MM.1S (cell line): ENCODE results near the gene SDK1.

ENCODE experiments used
- DNase-seq: peaks from one replicate; pipeline ENCODE4 v3.0.0-alpha.2; 2015
- H2AFZ ChIP-seq: fragments of 300-600 bp; sonication (generic); 2 replicates; pipeline ENCODE4 v1.6.0; 2016; ENCODE audit warnings: antibody characterized with exemption, low read length
- H3F3A ChIP-seq: fragments of 300-600 bp; sonication (generic); 2 replicates; pipeline ENCODE4 v1.6.1; 2016; ENCODE audit warnings: mild to moderate bottlenecking, antibody characterized with exemption, low read length, moderate library complexity, mixed read lengths; ENCODE audit not compliant: insufficient read depth
- H3K27ac ChIP-seq: fragments of 300-600 bp; sonication (generic); 2 replicates; pipeline ENCODE4 v1.5.1; 2016; ENCODE audit warnings: mild to moderate bottlenecking, low read length
- H3K27me3 ChIP-seq: fragments of 300-600 bp; sonication (generic); replicated peaks from 2 replicates; pipeline ENCODE4 v1.6.0; 2016; ENCODE audit warnings: low read length; ENCODE audit not compliant: insufficient read depth
- H3K36me3 ChIP-seq: fragments of 300-600 bp; sonication (generic); replicated peaks from 2 replicates; pipeline ENCODE4 v1.6.1; 2016; ENCODE audit warnings: mild to moderate bottlenecking, low read length, mixed read lengths; ENCODE audit not compliant: insufficient read depth
- H3K4me1 ChIP-seq: fragments of 300-600 bp; sonication (generic); 2 replicates; pipeline ENCODE4 v1.6.1; 2016; ENCODE audit warnings: low read length, mixed read lengths
- H3K4me2 ChIP-seq: fragments of 300-600 bp; sonication (generic); 2 replicates; pipeline ENCODE4 v1.6.0; 2016; ENCODE audit warnings: low read depth, low read length
- H3K4me3 ChIP-seq: fragments of 300-600 bp; sonication (generic); 2 replicates; pipeline ENCODE4 v1.5.1; 2016; ENCODE audit warnings: low read length, mixed read lengths
- H3K79me2 ChIP-seq: fragments of 300-600 bp; sonication (generic); 2 replicates; pipeline ENCODE4 v1.6.1; 2016; ENCODE audit warnings: mixed run types, low read length, mixed read lengths
- H3K9ac ChIP-seq: fragments of 300-600 bp; sonication (generic); 2 replicates; pipeline ENCODE4 v1.6.1; 2016; ENCODE audit warnings: low read length, mixed read lengths
- H3K9me2 ChIP-seq: fragments of 300-600 bp; sonication (generic); replicated peaks from 2 replicates; pipeline ENCODE4 v1.6.1; 2016; ENCODE audit warnings: mild to moderate bottlenecking, low read length, mixed read lengths; ENCODE audit not compliant: insufficient read depth
- H3K9me3 ChIP-seq: fragments of 300-600 bp; sonication (generic); replicated peaks from 2 replicates; pipeline ENCODE4 v1.6.1; 2016; ENCODE audit warnings: mild to moderate bottlenecking, low read length, mixed read lengths; ENCODE audit not compliant: insufficient read depth
- H4K20me1 ChIP-seq: fragments of 300-600 bp; sonication (generic); 2 replicates; pipeline ENCODE4 v1.6.1; 2016; ENCODE audit warnings: mild to moderate bottlenecking, low read length, moderate library complexity, mixed read lengths; ENCODE audit not compliant: insufficient read depth
- CTCF ChIP-seq: fragments of 300-600 bp; sonication (generic); IDR thresholded peaks from 2 replicates; pipeline ENCODE4 v1.5.1; 2016; ENCODE audit warnings: antibody characterized with exemption, low read length, mixed read lengths
- EZH2 ChIP-seq: fragments of 300-600 bp; sonication (generic); optimal IDR thresholded peaks from 2 replicates; pipeline ENCODE3; 2017; ENCODE audit warnings: low read depth, mild to moderate bottlenecking, antibody characterized with exemption, low read length, mixed read lengths
- EZH2phosphoT487 ChIP-seq: fragments of 300-600 bp; sonication (generic); IDR thresholded peaks from 2 replicates; pipeline ENCODE4 v1.6.1; 2018; ENCODE audit warnings: antibody characterized with exemption, low read length

The SDK1 gene

GRCh38 chr7:3501671-3502070 is 200.6 kb downstream of the SDK1 start:
- Histone ChIP-seq H3K4me1 (no peaks in the 10 kb centered on the region), H3K9me2 (no peaks in the 10 kb centered on the region), H3K4me3 (no peak overlapping the region), H3K27ac (no peak overlapping the region), H3K79me2 (no peaks in the 10 kb centered on the region), H3K9ac (no peak overlapping the region), H4K20me1 (no peaks in the 10 kb centered on the region), H3K36me3 (no peaks in the 10 kb centered on the region), H3K4me2 (no peak overlapping the region), H3F3A (no peaks in the 10 kb centered on the region), H3K27me3 (no peaks in the 10 kb centered on the region), H2AFZ (no peak overlapping the region), H3K9me3 (no peaks in the 10 kb centered on the region)
- DNase-seq, result no peak
- no peak for TF ChIP-seq CTCF
- no peak for TF ChIP-seq EZH2phosphoT487
- no peak for TF ChIP-seq EZH2

GRCh38 chr7:3504384-3504783 is 203.3 kb downstream of the SDK1 start:
- H3K36me3 ChIP-seq, result no peaks in the 10 kb centered on the region
- DNase-seq, result no peak
- no peaks in the 10 kb centered on the region for H3K27me3 ChIP-seq
- H3K9ac ChIP-seq, result no peak overlapping the region
- no peak overlapping the region for H3K4me2 ChIP-seq
- no peaks in the 10 kb centered on the region for H3K79me2 ChIP-seq
- H4K20me1 ChIP-seq, result no peaks in the 10 kb centered on the region
- H3K4me1 ChIP-seq, result no peaks in the 10 kb centered on the region
- TF ChIP-seq EZH2phosphoT487, result no peak
- no peak for TF ChIP-seq EZH2
- TF ChIP-seq CTCF, result no peak
- no peak overlapping the region for H3K4me3 ChIP-seq
- H3K27ac ChIP-seq, result no peak overlapping the region
- no peak overlapping the region for H2AFZ ChIP-seq
- H3K9me2 ChIP-seq, result no peaks in the 10 kb centered on the region
- no peaks in the 10 kb centered on the region for H3F3A ChIP-seq
- H3K9me3 ChIP-seq, result no peaks in the 10 kb centered on the region

GRCh38 chr7:3510101-3511020 is 209.3 kb downstream of the SDK1 start:
- no peaks in the 10 kb centered on the region for H3K4me1 ChIP-seq
- H3F3A ChIP-seq, result no peaks in the 10 kb centered on the region
- H3K36me3 ChIP-seq, result no peaks in the 10 kb centered on the region
- H4K20me1 ChIP-seq, result no peaks in the 10 kb centered on the region
- TF ChIP-seq EZH2, result no peak
- no peak for TF ChIP-seq EZH2phosphoT487
- TF ChIP-seq CTCF, result no peak
- H3K4me2 ChIP-seq, result no peak overlapping the region
- DNase-seq, result no peak
- no peak overlapping the region for H3K27ac ChIP-seq
- H3K9me3 ChIP-seq, result no peaks in the 10 kb centered on the region
- H3K27me3 ChIP-seq, result no peaks in the 10 kb centered on the region
- no peak overlapping the region for H3K4me3 ChIP-seq
- no peaks in the 10 kb centered on the region for H3K9me2 ChIP-seq
- H2AFZ ChIP-seq, result no peak overlapping the region
- H3K9ac ChIP-seq, result no peak overlapping the region
- no peaks in the 10 kb centered on the region for H3K79me2 ChIP-seq
